ENCODE results near the gene KIAA1328.

GRCh38 chr18:37252854-37253393 is 424.0 kb downstream of the KIAA1328 start:
- TF ChIP-seq EZH2 (IDR thresholded peaks at IDR 0.05; ENCODE audit: insufficient read depth, poor library complexity, severe bottlenecking) (no peak), EZH2phosphoT487 (IDR thresholded peaks at IDR 0.05; ENCODE audit: insufficient read depth, low read depth) (no peak)
